ENCODE results near the gene NANS.

- TF ChIP-seq POLR2A (IDR thresholded peaks at IDR 0.05; ENCODE audit: control extremely low read depth in 1 of 2, low read depth in 2 of 2, low read length in 2 of 2) (no peak), TAF1 (IDR thresholded peaks at IDR 0.05; ENCODE audit: low read depth, low read length) (no peak), RAD21 (IDR thresholded peaks at IDR 0.05 in 1 of 2, conservative IDR thresholded peaks at IDR 0.05 in 1 of 2; ENCODE audit: low read depth in 2 of 2, low read length in 2 of 2) (no peak)
These were observed 48.5 kb downstream of the NANS start for GRCh38 chr9:98105006-98105405.
